ENCODE data around the gene DCLRE1B.

DNA sequence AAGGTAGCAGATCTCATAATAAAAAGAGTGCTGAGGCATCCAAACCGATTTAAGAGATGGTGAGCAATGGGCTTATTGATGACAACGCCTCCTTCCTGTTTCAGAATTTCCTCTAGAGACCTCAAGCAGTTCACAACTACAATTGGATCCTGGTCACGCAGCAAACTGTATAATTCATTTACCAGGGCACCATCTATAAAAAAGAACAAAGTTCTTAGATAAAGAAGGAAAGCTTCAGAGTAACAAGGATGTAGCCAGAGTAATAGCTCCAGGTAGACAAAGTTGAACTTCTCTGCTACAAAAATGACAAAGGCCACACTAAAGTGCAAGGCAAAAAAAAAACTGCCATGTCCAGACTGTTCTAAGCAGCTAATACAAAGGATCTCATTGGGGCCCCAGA, 3.9 kb upstream of the DCLRE1B start:
- TF ChIP-seq, protein P1, sequence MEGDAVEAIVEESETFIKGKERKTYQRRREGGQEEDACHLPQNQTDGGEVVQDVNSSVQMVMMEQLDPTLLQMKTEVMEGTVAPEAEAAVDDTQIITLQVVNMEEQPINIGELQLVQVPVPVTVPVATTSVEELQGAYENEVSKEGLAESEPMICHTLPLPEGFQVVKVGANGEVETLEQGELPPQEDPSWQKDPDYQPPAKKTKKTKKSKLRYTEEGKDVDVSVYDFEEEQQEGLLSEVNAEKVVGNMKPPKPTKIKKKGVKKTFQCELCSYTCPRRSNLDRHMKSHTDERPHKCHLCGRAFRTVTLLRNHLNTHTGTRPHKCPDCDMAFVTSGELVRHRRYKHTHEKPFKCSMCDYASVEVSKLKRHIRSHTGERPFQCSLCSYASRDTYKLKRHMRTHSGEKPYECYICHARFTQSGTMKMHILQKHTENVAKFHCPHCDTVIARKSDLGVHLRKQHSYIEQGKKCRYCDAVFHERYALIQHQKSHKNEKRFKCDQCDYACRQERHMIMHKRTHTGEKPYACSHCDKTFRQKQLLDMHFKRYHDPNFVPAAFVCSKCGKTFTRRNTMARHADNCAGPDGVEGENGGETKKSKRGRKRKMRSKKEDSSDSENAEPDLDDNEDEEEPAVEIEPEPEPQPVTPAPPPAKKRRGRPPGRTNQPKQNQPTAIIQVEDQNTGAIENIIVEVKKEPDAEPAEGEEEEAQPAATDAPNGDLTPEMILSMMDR (IDR thresholded peaks at IDR 0.05; ENCODE audit: low read length), result no peak
- TF ChIP-seq EZH2 (IDR thresholded peaks at IDR 0.05; ENCODE audit: borderline replicate concordance, low read length), result no peak
